ENCODE measurements around the gene HSD11B2. TPM values are rescaled to one million over a fixed set of nuclear protein-coding genes. Genes with fewer than 3 reads are reported as not detected.
A peak's percentile ranks its signal among the peaks of the same experiment; 100 is the strongest.

The HSD11B2 gene
- total RNA-seq (6.9 TPM), polyA plus RNA-seq (1.9 TPM)

GRCh38 chr16:67430977-67431774, at the start of gene HSD11B2:
Gene HSD11B2, plus strand, starts transcription at chr16:67431121. Its CDS starts 128 bp downstream, at chr16:67431249.
- peak within 1 kb of the TSS; percentile 48 for H3K4me3 ChIP-seq (ENCODE audit: low read depth, low read length)
- WGBS: 1% methylated on average over 82 of the region's 87 CpGs
- H3K4me1 ChIP-seq (ENCODE audit: insufficient read depth): no peaks in the 10 kb centered on the region
- no peak for DNase-seq (ENCODE audit: extremely low spot score)
- no peak within 1 kb of the TSS for H3K27ac ChIP-seq (ENCODE audit: low read depth)
- no peaks in the 10 kb centered on the region for H3K36me3 ChIP-seq (ENCODE audit: insufficient read depth)

GRCh38 chr16:67383284-67383683, 47.6 kb upstream of the HSD11B2 start:
- WGBS: 85% methylated on average over 3 of the region's 3 CpGs
- Histone ChIP-seq H3K27ac (ENCODE audit: low read depth) (no peak overlapping the region), H3K4me1 (ENCODE audit: insufficient read depth) (no peaks in the 10 kb centered on the region), H3K4me3 (ENCODE audit: low read depth, low read length) (no peak overlapping the region), H3K36me3 (ENCODE audit: insufficient read depth) (no peaks in the 10 kb centered on the region)
- DNase-seq (ENCODE audit: extremely low spot score): no peak

GRCh38 chr16:67384778-67385510, 46.0 kb upstream of the HSD11B2 start:
- 84% methylated on average over 8 of the region's 8 CpGs for WGBS
- H3K36me3 ChIP-seq (ENCODE audit: insufficient read depth): no peaks in the 10 kb centered on the region
- DNase-seq (ENCODE audit: extremely low spot score): no peak
- H3K4me1 ChIP-seq (ENCODE audit: insufficient read depth): no peaks in the 10 kb centered on the region
- no peak overlapping the region for H3K4me3 ChIP-seq (ENCODE audit: low read depth, low read length)
- no peak overlapping the region for H3K27ac ChIP-seq (ENCODE audit: low read depth)

- no peak for DNase-seq (ENCODE audit: extremely low spot score)
- H3K4me3 ChIP-seq (ENCODE audit: low read depth, low read length): no peak overlapping the region
- H3K4me1 ChIP-seq (ENCODE audit: insufficient read depth): no peaks in the 10 kb centered on the region
- no peak overlapping the region for H3K27ac ChIP-seq (ENCODE audit: low read depth)
- 91% methylated on average over 5 of the region's 5 CpGs for WGBS
- H3K36me3 ChIP-seq (ENCODE audit: insufficient read depth): no peaks in the 10 kb centered on the region
Observed at GRCh38 chr16:67386861-67387455, 44.0 kb upstream of the HSD11B2 start.

GRCh38 chr16:67387479-67388079, 43.3 kb upstream of the HSD11B2 start:
- no peak for DNase-seq (ENCODE audit: extremely low spot score)
- 86% methylated on average over 8 of the region's 8 CpGs for whole genome bisulfite sequencing
- Histone ChIP-seq H3K4me3 (ENCODE audit: low read depth, low read length) (no peak overlapping the region), H3K27ac (ENCODE audit: low read depth) (no peak overlapping the region), H3K4me1 (ENCODE audit: insufficient read depth) (no peaks in the 10 kb centered on the region), H3K36me3 (ENCODE audit: insufficient read depth) (no peaks in the 10 kb centered on the region)

GRCh38 chr16:67388191-67388590, 42.7 kb upstream of the HSD11B2 start:
- no peak overlapping the region for H3K27ac ChIP-seq (ENCODE audit: low read depth)
- no peak overlapping the region for H3K4me3 ChIP-seq (ENCODE audit: low read depth, low read length)
- no peaks in the 10 kb centered on the region for H3K36me3 ChIP-seq (ENCODE audit: insufficient read depth)
- no peak for DNase-seq (ENCODE audit: extremely low spot score)
- H3K4me1 ChIP-seq (ENCODE audit: insufficient read depth): no peaks in the 10 kb centered on the region
- 91% methylated on average over 8 of the region's 8 CpGs for WGBS

- H3K36me3 ChIP-seq (ENCODE audit: insufficient read depth): no peaks in the 10 kb centered on the region
- H3K4me1 ChIP-seq (ENCODE audit: insufficient read depth): no peaks in the 10 kb centered on the region
- WGBS: 81% methylated on average over 2 of the region's 2 CpGs
- no peak overlapping the region for H3K4me3 ChIP-seq (ENCODE audit: low read depth, low read length)
- no peak overlapping the region for H3K27ac ChIP-seq (ENCODE audit: low read depth)
- DNase-seq (ENCODE audit: extremely low spot score): no peak
Observed at GRCh38 chr16:67388591-67388990, 42.3 kb upstream of the HSD11B2 start.

GRCh38 chr16:67389911-67390815, 40.8 kb upstream of the HSD11B2 start:
- Histone ChIP-seq H3K36me3 (ENCODE audit: insufficient read depth) (no peaks in the 10 kb centered on the region), H3K4me1 (ENCODE audit: insufficient read depth) (no peaks in the 10 kb centered on the region), H3K27ac (ENCODE audit: low read depth) (no peak overlapping the region), H3K4me3 (ENCODE audit: low read depth, low read length) (no peak overlapping the region)
- 88% methylated on average over 27 of the region's 27 CpGs for WGBS
- no peak for DNase-seq (ENCODE audit: extremely low spot score)

- H3K4me1 ChIP-seq (ENCODE audit: insufficient read depth): no peaks in the 10 kb centered on the region
Observed at GRCh38 chr16:67390816-67391423, 40.0 kb upstream of the HSD11B2 start.

GRCh38 chr16:67391424-67392300, 39.3 kb upstream of the HSD11B2 start:
- no peak overlapping the region for H3K27ac ChIP-seq (ENCODE audit: low read depth)
- no peak for DNase-seq (ENCODE audit: extremely low spot score)
- H3K4me1 ChIP-seq (ENCODE audit: insufficient read depth): no peaks in the 10 kb centered on the region
- no peak overlapping the region for H3K4me3 ChIP-seq (ENCODE audit: low read depth, low read length)
- 43% methylated on average over 15 of the region's 15 CpGs for WGBS
- H3K36me3 ChIP-seq (ENCODE audit: insufficient read depth): no peaks in the 10 kb centered on the region

More at GRCh38 chr16:67390816-67391423, 40.0 kb upstream of the HSD11B2 start:
- DNase-seq (ENCODE audit: extremely low spot score): no peak
- H3K27ac ChIP-seq (ENCODE audit: low read depth): no peak overlapping the region
- no peak overlapping the region for H3K4me3 ChIP-seq (ENCODE audit: low read depth, low read length)
- no peaks in the 10 kb centered on the region for H3K36me3 ChIP-seq (ENCODE audit: insufficient read depth)
- 88% methylated on average over 11 of the region's 11 CpGs for WGBS

GRCh38 chr16:67392301-67393059, 38.4 kb upstream of the HSD11B2 start:
- H3K27ac ChIP-seq (ENCODE audit: low read depth): no peak overlapping the region
- H3K36me3 ChIP-seq (ENCODE audit: insufficient read depth): no peaks in the 10 kb centered on the region
- no peaks in the 10 kb centered on the region for H3K4me1 ChIP-seq (ENCODE audit: insufficient read depth)
- no peak for DNase-seq (ENCODE audit: extremely low spot score)
- no peak overlapping the region for H3K4me3 ChIP-seq (ENCODE audit: low read depth, low read length)
- WGBS: 58% methylated on average over 18 of the region's 18 CpGs

Data from urinary bladder (tissue), 4 donors.